Astrocyte (in vitro differentiated cells and primary cell): ENCODE results near the gene LRRTM4.

Source experiments
- EZH2 ChIP-seq: IDR thresholded peaks from 2 replicates; pipeline ENCODE4 v1.6.1; 2012; ENCODE audit warnings: mild to moderate bottlenecking, low read length, inconsistent platforms; ENCODE audit not compliant: insufficient read depth
- TF ChIP-seq, protein P1 (sequence below): IDR thresholded peaks from 2 replicates; pipeline ENCODE4 v1.5.1; 2011; ENCODE audit warnings: low read depth, mild to moderate bottlenecking, inconsistent platforms, low read length, moderate library complexity; ENCODE audit not compliant: insufficient read depth

DNA sequence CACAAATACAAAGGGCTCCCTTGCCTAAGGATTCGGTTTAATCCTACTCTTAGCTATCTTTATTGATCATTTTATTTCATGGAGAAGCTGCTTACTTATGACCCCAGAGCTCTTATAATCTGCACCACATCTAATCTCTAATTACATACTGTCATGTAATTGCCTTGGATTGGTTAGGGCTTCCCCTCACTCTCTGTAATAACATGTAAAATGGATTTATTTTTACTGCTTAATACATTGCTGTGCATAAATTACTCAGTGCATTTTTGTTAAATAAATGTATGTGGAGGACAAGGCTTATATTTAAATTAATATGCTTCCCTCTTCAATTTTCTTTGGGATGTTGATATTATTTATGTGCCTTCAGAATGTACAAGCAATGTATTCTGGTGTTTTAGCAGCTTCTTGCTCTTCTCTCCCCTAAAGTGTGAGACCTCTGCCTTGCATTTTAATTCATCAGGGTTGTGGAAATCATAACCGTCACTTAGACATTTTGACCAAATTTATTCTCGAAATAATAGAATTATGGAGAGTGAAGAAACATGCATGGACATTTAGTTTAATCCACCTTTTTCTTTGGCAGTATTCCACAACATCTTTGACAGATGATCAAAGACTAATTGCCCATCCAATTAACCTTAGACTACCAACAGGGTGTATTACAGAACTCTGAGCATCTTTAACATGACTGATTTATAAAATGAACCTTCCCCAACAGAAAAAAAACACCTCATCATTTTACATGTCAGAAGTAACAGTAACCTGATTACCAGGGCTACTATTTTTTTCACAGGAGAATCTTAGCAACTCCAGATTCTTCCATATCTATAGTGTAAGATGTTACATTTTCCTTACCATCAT is 692.6 kb downstream of the LRRTM4 start:
- TF ChIP-seq, protein P1, sequence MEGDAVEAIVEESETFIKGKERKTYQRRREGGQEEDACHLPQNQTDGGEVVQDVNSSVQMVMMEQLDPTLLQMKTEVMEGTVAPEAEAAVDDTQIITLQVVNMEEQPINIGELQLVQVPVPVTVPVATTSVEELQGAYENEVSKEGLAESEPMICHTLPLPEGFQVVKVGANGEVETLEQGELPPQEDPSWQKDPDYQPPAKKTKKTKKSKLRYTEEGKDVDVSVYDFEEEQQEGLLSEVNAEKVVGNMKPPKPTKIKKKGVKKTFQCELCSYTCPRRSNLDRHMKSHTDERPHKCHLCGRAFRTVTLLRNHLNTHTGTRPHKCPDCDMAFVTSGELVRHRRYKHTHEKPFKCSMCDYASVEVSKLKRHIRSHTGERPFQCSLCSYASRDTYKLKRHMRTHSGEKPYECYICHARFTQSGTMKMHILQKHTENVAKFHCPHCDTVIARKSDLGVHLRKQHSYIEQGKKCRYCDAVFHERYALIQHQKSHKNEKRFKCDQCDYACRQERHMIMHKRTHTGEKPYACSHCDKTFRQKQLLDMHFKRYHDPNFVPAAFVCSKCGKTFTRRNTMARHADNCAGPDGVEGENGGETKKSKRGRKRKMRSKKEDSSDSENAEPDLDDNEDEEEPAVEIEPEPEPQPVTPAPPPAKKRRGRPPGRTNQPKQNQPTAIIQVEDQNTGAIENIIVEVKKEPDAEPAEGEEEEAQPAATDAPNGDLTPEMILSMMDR: no peak
- no peak for TF ChIP-seq EZH2
